Amniotic stem cell (primary cell): Measurements from ENCODE around the gene TDRD12.
"Not testable (repeated sequence)": the region's sequence is repeated elsewhere in the genome, so short reads cannot be mapped to it uniquely, and the experiment has no call there.

Experiments
- DNase-seq: peaks from one replicate; lab custom pipeline; 2025; lab: John Stamatoyannopoulos, UW

The TDRD12 gene

DNA sequence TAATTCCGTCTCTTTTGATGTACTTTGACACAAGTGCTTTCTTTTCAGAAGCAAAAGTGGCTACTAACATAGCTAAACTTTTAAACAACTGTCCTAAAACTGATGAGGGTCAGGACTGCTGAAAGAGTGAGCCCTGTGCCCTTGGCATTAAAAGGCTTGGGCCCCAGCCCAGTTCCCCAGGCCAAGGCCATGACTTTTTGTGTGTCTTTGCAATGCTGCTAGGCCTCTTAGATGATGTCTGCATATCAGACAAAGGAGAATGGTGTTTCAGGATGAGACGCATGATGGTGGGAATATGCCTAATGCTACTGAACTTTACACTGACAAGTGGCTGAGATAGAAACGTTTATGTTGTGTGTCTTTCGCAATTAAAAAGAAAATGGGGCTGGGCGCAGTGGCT, 112.0 kb downstream of the TDRD12 start:
- DNase-seq, result no peak

DNA sequence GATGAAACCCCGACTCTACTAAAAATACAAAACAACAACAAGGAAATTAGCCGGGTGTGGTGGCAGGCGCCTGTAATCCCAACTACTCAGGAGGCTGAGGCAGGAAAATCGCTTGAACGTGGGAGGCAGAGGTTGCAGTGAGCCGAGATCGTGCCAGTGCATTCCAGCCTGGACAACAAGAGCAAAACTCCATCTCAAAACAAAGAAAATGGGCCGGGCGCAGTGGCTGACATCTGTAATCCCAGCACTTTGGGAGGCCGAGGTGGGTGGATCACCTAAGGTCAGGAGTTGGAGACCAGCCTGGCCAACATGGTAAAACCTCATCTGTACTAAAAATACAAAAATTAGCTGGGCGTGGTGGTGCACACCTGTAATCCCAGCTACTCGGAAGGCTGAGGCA, 112.5 kb downstream of the TDRD12 start:
- DNase-seq, result not testable (repeated sequence)

DNA sequence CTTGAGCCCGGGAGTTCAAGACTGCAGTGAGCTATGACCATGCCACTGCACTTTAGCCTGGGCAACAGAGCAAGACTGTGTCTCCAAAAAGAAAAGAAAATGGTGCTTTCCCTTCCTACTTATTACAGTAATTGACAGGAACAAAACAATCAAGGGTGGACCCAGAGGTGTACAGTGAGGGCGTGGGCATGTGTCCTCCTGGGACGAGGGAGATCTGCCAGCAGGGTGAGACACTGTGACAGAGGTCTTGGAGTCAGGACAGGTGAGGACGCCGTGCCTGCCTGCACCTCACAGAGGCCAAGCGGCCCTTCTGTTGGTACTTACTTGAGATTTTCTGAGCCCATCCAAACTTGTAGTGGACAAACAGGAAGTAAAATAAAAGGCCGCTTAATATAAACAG, 113.3 kb downstream of the TDRD12 start:
- not testable (repeated sequence) for DNase-seq

DNA sequence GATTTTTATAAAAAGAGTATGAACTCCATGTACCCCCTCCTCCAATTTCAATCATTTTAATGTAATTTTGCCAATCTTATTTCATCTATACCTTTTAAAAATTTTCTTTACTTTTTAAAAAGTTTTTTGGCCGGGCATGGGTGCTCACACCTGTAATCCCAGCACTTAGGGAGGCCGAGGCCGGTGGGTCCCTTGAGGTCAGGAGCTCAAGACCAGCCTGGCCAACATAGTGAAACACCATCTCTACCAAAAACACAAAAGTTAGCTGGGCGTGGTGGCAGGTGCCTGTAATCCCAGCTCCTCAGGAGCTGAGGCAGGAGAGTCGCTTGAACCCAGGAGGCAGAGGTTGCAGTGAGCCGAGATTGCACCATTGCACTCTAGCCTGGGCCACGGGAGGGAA, 113.8 kb downstream of the TDRD12 start:
- DNase-seq, result not testable (repeated sequence)

DNA sequence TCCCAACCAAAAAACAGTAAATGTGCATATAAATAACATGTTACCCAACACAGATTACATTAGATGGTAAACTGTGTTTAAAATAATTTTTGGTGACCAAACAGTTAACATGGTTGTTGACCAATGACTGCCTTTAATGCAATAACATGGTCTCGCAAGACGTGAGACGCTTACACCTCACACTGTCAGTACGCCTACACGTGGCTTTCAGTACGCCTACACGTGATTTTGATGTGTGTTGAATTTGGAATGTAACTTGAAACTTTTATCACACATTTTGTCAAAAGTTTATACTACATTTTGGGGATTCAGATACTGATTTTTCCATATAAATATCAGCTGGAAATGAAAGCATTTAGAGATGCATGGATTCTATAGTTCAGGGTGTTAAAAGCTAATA, 118.0 kb downstream of the TDRD12 start:
- DNase-seq, result no peak

DNA sequence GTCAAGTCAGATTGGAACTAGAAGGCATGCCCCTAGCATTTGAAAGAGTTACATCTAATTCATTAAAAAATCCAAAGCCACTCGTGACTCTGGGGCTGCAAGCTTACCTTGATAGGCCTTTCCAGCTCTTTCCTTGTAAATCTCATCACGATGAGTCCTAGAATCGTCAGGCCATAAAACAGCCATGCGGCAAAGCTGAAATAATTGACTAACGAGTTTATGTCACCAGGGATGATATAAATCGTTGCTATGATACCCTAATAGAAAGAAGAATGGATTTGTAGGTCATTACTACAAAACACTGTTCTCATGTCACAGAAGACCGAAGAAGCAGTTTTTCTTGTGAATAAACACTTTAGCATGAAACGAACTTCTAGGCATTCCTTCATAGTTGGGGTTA, 122.5 kb downstream of the TDRD12 start:
- DNase-seq, result no peak

DNA sequence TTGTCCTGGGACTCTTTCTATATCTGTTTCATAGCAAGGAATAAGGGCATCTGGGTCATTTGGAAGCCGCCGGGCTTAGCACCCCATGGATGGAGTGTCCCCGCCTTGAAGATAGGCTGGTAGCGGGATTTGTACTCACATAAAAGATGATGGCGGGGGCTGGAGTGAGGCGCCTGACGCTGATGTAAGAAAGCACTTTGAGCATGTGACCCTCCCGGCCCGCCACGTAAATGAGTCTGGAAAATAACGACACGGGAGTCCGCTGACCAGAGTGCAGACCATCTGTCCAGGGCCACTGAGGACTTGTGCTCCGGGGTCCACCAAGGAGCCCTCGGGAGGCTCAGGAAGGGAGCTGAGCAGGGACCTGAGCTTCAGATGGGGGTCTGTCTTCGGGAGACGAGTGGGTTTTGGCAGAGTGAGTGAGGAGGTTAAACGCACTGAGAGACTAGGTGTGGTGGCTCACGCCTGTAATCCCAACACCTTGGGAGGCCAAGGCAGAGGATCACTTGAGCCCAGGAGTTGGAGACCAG, 124.2 kb downstream of the TDRD12 start:
- no peak for DNase-seq

DNA sequence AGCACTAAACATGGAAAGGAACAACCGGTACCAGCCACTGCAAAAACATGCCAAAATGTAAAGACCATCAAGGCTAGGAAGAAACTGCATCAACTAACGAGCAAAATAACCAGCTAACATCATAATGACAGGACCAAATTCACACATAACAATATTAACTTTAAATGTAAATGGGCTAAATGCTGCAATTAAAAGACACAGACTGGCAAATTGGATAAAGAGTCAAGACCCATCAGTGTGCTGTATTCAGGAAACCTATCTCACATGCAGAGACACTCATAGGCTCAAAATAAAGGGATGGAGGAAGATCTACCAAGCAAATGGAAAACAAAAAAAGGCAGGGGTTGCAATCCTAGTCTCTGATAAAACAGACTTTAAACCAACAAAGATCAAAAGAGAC, 128.5 kb downstream of the TDRD12 start:
- not testable (repeated sequence) for DNase-seq

DNA sequence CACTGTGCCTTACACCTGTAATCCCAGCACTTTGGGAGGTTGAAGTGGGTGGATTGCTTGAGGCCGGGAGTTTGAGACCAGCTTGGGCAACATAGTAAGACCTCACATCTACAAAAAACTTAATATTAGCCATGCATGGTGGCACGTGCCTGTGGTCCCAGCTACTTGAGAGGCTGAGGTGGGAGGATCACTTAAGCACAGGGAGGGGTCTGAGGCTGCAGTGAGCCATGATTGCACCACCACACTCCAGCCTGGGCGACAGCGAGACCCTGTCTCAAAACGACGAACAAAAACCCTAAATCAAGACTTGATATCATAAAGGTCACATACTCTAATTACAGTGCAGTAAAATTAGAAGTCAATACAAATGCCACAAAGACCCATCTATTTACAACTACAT, 132.6 kb downstream of the TDRD12 start:
- no peak for DNase-seq

DNA sequence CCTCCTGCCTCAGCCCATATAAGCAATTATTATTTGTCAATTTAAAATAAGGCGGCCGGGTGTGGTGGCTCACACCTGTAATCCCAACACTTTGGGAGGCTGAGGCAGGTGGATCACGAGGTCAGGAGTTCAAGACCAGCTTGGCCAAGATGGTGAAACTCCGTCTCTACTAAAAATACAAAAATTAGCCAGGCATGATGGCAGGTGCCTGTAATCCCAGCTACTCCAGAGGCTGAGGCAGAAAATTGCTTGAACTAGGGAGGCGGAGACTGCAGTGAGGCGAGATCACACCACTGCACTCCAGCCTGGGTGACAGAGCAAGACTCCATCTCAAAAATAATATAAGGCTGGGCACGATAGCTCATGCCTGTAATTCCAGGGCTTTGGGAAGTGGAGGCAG, 137.3 kb downstream of the TDRD12 start:
- not testable (repeated sequence) for DNase-seq

DNA sequence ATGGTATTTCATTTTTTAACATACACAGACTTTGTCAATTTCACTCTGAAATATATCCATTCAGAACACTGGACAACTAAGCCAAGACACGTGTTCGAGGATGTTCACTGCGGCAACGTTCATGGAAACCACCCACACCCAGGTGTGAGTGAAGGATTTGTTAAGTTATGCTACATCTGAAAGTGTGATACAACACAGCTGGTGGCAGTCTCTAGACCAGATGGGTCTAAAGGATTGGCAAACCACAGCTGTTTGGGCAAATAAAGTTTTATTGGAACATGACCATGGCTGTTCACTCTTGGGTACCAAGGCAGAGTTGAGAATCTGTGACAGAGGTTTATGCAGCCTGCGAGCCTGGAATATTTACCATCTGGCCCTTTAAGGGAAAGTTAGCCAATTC, 138.0 kb downstream of the TDRD12 start:
- DNase-seq, result no peak

DNA sequence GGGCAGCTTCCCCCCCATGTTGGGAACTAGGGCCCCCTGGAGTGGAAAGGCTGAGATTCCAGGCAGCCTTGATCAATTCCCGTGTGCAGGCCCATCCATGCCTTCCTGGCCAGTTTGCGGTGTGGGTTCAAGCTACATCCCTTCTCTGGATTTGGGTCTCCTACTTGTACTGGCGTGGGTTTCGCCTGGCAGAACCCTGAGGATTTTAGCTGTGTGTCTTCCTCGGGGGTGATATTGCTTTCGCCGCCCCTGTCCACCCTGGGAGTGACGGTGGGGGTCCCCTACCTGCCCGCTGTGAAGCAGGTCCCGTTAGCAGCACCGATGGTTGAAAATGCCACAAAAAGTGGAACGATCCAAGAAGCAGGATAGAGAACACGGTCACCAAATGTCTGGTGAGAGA, 138.6 kb downstream of the TDRD12 start:
- DNase-seq, result no peak

DNA sequence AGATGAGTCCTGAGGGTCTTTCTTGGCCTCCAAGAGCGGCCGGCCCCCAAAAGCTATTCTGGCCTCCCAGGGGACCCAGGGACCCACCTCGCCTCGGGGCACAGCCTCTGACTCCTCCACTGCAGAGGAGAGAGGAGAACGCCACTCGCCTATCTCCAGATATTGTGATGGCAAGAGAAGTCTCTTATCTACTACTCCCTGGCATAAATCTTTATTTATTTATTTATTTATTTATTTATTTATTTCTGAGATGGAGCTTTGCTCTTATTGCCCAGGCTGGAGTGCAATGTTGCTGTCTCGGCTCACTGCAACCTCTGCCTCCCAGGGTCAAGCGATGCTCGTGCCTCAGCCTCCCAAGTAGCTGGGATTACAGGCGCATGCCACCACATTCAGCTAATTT, 139.0 kb downstream of the TDRD12 start:
- DNase-seq, result no peak

DNA sequence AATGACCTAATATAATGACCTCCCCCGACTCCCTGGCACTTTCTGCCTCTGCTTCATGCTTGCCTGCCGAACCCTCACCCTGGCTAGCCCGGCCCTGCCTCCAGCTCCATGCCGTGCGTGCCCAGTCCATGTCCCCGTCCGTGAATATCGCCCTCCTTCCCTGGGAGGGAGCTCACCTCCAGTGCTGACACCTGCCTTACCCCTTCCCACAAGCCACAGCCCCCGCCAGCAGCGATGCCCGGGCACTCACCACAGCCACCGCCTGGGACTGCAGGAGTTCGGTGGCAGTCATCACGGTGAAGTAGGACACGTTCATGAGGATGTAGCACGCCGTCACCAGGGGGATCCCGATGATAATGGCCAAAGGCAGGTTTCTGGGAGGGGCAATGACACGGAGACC, 140.0 kb downstream of the TDRD12 start:
- no peak for DNase-seq

DNA sequence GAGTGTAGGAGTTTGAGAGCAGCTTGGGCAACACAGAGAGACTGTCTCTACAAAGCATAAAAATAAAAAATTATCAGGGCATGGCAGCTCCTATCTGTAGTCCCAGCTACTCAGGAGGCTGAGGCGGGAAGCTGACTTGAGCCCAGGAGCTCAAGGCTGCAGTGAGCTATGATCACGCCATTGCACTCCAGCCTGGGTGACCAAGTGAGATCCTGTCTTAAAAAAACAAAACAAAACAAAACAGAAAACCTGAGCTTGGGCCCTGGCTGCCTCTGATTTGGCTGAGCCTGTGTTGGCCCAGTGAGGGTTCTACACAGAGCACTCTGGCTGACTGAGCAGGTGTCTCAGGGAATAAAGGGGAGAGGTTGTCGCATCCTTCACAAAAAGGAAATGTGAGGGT, 142.0 kb downstream of the TDRD12 start:
- no peak for DNase-seq

DNA sequence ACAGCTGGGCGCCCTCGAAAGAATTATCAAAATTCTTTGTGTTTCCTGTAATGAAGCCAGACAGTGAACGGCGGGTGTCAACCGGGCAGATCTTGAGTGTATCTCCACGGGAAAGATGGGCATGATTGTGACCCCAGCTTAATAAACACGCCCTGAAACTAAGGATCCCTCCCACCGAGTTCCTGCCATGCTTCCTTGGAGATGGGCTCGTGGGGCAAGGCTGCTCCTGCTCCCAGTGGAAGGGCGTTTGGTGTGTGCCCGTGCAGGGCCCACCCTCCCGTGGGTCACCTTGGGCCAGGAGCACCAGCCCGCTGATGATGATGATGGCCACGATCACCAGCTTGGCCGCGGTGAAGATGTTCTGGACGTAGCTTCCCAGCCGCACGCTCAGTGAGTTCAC, 142.6 kb downstream of the TDRD12 start:
- DNase-seq, result no peak

DNA sequence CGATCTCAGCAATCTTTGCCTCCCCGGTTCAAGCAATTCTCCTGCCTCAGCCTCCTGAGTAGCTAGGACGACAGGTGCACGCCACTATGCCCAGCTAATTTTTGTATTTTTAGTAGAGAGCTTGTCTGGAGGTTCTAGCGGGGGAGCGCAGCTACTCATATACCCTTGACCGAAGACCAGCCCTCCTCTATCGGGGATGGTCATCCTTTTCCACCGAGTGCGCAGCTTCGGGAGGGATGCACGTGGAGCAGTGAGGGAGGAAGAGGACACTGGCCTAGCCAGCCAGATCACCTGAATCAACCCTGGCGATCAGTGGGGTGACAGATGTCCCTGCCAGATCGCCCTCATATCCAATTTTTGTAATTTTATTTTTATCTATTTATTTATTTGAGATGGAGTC, 143.2 kb downstream of the TDRD12 start:
- DNase-seq, result no peak

DNA sequence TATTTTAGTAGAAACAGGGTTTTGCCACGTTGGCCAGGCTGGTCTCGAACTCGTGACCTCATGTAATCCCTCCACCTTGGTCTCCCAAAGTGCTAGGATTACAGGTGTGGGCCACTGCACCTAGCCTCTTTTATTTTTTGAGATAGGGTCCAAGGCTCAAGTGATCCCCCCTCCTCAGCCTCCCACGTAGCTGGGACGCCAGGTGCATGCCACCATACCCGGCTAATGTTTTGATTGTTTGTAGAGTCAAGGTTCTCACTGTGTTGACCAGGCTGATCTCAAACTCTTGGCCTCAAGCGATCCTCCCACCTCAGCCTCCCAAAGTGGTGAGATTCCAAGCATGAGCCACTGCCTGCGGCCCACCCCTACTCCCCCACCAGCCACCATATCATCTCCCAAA, 143.7 kb downstream of the TDRD12 start:
- DNase-seq, result no peak

DNA sequence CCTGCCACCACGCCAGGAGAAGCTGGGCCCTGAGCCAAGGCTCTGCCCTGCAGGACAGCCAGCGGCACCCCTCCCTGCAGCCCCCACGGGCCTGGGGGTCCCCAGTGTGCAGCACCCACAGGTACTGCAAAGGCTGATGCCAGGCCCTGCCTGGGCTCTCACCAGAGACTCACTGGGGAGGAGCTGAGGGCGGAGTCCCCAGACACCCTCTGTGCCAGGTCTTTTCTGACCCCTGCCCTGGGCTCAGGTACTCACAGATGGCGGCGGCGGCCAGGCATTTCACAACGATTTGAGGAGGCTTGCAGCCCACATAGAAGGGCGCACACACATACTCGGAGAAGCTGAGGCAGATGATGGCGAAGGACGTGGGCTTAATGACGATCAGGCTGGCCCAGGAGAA, 144.3 kb downstream of the TDRD12 start:
- no peak for DNase-seq

DNA sequence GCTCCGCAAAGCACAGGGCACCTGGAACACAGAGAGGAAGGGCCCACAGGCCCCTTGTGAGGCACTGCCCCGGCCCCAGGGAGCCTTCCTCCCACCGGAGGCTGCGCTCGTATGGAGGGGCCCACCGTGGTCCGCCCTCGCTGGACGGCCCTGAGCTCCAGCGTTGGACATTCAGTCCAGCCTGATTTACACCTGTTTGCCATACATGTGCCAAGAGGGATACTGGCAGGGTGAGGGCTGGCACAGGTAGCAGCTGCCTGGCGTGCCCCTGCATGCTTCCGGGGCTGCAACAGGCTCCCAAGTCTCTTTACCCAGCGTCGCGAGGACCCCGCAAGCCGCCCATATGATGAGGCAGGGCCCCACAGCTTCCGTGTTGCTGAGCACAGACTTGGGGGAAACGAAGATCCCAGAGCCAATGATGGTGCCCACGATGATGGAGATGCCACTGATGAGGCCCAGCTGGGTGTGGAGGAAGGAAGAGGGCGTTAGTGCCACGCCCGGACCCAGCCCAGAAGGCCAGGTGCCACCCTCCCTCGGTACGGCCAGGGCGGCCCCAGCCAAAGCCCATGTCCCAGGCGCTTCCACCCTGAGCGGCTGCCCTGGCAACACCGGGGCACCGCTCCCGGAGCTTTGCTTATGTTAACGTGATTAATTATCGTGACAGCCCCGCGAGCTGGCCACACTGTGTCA, 144.9 kb downstream of the TDRD12 start:
- DNase-seq, result no peak

DNA sequence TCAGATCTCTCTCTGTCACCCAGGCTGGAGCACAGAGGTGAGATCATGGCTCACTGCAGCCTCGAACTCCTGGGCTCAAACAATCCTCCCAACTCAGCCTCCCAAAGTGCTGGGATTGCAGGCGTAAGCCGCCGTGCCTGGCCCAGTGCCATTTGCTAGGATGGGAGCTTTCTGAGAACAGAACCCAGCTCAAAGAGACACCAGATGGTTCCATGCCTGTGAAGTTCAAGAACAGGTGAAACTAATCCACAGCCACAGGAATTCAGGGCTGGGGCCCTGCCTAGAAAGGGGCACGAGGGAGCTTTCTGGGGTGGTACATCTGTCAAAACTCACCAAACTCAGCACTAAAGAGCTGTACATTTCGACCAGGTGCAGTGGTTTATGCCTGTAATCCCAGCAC, 145.8 kb downstream of the TDRD12 start:
- no peak for DNase-seq

DNA sequence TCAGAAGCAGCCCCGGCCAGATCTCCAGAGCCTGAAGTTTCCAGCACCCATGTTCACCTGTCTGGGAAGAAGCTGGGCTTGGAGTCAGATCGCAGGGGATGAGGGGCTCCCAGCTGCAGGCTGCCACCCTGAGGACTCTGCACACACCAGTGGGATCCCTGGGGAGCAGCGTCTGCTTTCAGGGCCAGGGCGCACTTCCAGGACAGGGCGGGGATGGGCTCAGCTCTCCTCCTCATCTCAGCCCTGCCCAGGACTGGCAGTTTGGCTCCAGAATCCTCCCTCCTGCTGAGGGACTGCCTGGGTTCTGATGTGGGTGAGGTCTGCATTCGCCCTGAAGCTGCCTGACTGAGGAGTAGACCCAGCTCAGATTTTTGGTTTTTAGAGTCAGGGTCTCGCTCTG, 146.5 kb downstream of the TDRD12 start:
- no peak for DNase-seq

DNA sequence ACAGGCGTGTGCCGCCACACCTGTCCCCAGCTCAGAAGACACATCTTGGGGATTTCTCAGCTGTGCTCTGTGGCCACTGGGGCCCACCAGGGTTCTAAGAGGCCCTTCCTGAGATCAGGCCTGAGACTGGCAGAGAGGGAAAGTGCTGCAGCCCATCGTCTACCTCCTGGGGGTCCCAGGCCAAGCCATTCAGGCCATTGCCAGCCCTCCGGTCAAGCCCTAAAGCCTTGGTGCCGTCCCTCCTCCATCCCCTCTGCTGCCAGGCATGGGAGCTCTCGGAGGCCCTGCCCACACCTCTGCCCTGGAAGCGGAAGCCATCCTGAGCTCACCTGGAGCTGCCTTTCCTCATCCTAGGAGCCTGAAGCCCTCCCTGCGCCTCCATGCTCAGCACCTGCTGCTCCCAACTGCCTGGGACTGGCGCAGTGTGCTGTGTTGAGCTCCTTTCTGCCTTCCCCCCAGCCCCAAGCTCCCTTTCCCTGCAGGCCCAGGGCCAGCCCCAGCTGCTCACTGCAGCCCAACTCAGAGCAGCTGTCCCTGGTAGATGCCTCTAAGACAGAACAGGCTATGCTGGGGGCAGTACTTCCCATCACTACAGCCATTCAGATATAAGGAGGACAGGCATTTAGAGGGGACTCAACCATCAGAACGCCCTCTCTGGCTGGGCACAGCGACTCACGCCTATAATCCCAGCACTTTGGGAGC, 147.1 kb downstream of the TDRD12 start:
- DNase-seq, result no peak

DNA sequence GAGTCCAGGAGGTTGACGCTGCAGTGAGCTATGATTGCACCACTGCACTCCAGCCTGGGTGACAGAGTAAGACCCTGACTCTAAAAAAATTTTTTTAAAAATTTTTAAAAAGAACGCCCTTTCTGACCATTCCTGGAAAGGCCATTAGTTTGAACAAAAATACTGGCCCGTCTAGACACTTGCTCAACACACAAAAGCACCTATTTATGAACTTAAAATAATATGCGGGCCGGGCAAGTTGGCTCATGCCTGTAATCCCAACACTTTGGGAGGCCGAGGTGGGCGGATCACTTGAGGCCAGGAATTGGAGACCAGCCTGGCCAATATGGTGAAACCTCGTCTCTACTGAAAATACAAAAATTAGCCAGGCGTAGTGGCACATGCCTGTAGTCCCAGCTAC, 147.9 kb downstream of the TDRD12 start:
- DNase-seq, result not testable (repeated sequence)
